Ascending aorta (tissue), 2 donors: Measurements from ENCODE around the gene GAP43. TPM values are rescaled to one million over a fixed set of nuclear protein-coding genes. Genes with fewer than 3 reads are reported as not detected.

ENCODE experiments used
- DNase-seq, 2 donors: peaks; one replicate each; pipeline ENCODE4 v3.0.0-alpha.2; 2019; ENCODE audit warnings: low spot score in 2 of 2
- H3K27ac ChIP-seq, 2 donors: fragments of 200-600 bp; sonication (generic); one replicate each; pipeline ENCODE4 v1.5.1; 2016 to 2017; ENCODE audit warnings: mild to moderate bottlenecking in 1 of 2
- H3K27me3 ChIP-seq: fragments of 200-600 bp; sonication (generic); one replicate; pipeline ENCODE4 v1.5.1; 2017
- H3K36me3 ChIP-seq, 2 donors: fragments of 200-600 bp; sonication (generic); one replicate each; pipeline ENCODE4 v1.5.1; 2016
- H3K4me1 ChIP-seq, 2 donors: fragments of 200-600 bp; sonication (generic); one replicate each; pipeline ENCODE4 v1.5.1; 2016 to 2017; ENCODE audit warnings: mild to moderate bottlenecking in 1 of 2
- H3K4me3 ChIP-seq, 2 donors: fragments of 200-600 bp; sonication (generic); one replicate each; pipeline ENCODE4 v1.5.1; 2016 to 2017; ENCODE audit warnings: mild to moderate bottlenecking in 1 of 2
- H3K9me3 ChIP-seq, 2 donors: fragments of 200-600 bp; sonication (generic); one replicate each; pipeline ENCODE4 v1.5.1; 2016
- CTCF ChIP-seq, 3 experiments: fragments of 200-600 bp in 2 of 3; fragments of 450-650 bp in 1 of 3; sonication (generic) in 2 of 3; IDR thresholded peaks; one replicate each; pipeline ENCODE4 v1.5.1; 2016 to 2019; ENCODE audit warnings: antibody characterized with exemption in 3 of 3, mild to moderate bottlenecking in 1 of 3, moderate library complexity in 1 of 3
- intact Hi-C: fragments of 100-400 bp; cut with DNase I; formaldehyde crosslinking; loops from one replicate; pipeline ENCODE4 v1.15.1; 2023
- total RNA-seq: library from RNA; depleted of rRNA; stranded (reverse); fragments of >200 nt; gene quantifications from one replicate; pipeline ENCODE4 v1.1.0, GENCODE V29; 2016

The GAP43 gene, protein sequence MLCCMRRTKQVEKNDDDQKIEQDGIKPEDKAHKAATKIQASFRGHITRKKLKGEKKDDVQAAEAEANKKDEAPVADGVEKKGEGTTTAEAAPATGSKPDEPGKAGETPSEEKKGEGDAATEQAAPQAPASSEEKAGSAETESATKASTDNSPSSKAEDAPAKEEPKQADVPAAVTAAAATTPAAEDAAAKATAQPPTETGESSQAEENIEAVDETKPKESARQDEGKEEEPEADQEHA
- total RNA-seq: 0.21 TPM

- H3K27ac ChIP-seq: no peak within 1 kb of the TSS
- no peaks in the 10 kb centered on the region for H3K27me3 ChIP-seq
- intact Hi-C loops: no loop called here
- no peaks in the 10 kb centered on the region for H3K36me3 ChIP-seq
- peaks cover 0 to 8% of the 10 kb centered on the region in 2 donors for H3K4me1 ChIP-seq
- no peaks in the 10 kb centered on the region for H3K9me3 ChIP-seq
- peak in 1 of 2 donors; percentile 67 for DNase-seq
- peak within 1 kb of the TSS; percentile 42 to 59 for H3K4me3 ChIP-seq
- TF ChIP-seq CTCF (IDR thresholded peaks at IDR 0.05): no peak
These were observed at the start of gene GAP43 for GRCh38 chr3:115623044-115623868. GAP43 (plus strand) TSS chr3:115623510; CDS start chr3:115623690, 180 bp downstream.

- Histone ChIP-seq H3K4me3 (no peak overlapping the region), H3K27me3 (no peaks in the 10 kb centered on the region), H3K4me1 (peaks cover 0 to 7% of the 10 kb centered on the region in 2 donors), H3K36me3 (no peaks in the 10 kb centered on the region), H3K27ac (no peak overlapping the region), H3K9me3 (no peaks in the 10 kb centered on the region)
- DNase-seq: no peak
- intact Hi-C loops: no loop called here
- no peak for TF ChIP-seq CTCF (IDR thresholded peaks at IDR 0.05)
These were observed 46.9 kb upstream of the GAP43 start for GRCh38 chr3:115576325-115576875.

DNA sequence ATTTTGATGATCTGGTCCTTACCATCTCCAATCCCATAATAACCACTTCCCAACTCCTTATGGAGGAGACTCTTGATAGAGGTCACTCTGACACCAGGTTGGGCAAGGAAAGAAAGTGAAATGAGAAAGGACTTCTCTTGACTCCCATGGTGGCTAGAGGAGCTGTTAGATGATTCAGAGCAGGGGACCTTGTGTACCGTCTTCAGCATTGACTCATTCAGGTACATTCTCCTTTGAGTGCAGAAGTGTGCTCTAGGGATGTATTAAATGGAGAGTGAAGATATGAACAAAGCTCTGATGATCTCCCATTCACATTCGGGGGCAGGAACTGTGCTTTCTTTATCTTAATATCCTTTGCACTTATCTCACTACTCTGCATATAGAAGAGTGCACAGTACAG, 46.3 kb upstream of the GAP43 start:
- Histone ChIP-seq H3K9me3 (no peaks in the 10 kb centered on the region), H3K36me3 (no peaks in the 10 kb centered on the region), H3K27me3 (no peaks in the 10 kb centered on the region), H3K4me1 (peaks cover 0 to 7% of the 10 kb centered on the region in 2 donors), H3K4me3 (no peak overlapping the region), H3K27ac (no peak overlapping the region)
- intact Hi-C loops: no loop called here
- no peak for DNase-seq
- TF ChIP-seq CTCF (IDR thresholded peaks at IDR 0.05): no peak

GRCh38 chr3:115578331-115578730, 45.0 kb upstream of the GAP43 start:
- Histone ChIP-seq H3K36me3 (no peaks in the 10 kb centered on the region), H3K4me1 (peaks cover 0 to 7% of the 10 kb centered on the region in 2 donors), H3K9me3 (no peaks in the 10 kb centered on the region), H3K27me3 (no peaks in the 10 kb centered on the region), H3K27ac (no peak overlapping the region), H3K4me3 (no peak overlapping the region)
- DNase-seq: no peak
- TF ChIP-seq CTCF (IDR thresholded peaks at IDR 0.05): no peak
- intact Hi-C loops: no loop called here

DNA sequence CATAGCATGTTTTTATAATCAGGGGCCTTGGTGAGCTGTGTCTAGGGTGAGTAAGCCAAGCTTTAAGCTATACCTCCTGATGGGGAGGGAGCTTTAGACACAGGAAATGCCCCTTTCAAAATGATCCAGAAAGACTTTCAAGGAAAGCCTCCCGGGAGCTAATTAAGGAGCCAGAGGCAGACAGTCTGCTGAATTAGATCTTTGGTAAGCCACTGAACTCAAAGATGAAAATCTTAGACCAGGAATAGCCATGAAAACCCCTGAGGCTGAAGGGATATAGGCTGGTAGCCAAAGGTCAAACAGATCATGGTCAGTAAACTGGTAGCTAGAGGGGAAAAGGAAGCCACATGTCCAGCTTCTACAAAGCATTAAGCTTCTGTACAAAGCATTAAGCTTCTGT, 42.7 kb upstream of the GAP43 start:
- no peak for DNase-seq
- Histone ChIP-seq H3K9me3 (no peaks in the 10 kb centered on the region), H3K4me1 (peaks cover 0 to 7% of the 10 kb centered on the region in 2 donors), H3K27ac (no peak overlapping the region), H3K4me3 (no peak overlapping the region), H3K27me3 (no peaks in the 10 kb centered on the region), H3K36me3 (no peaks in the 10 kb centered on the region)
- no peak for TF ChIP-seq CTCF (IDR thresholded peaks at IDR 0.05)
- intact Hi-C loops: no loop called here
